A549 (cell line): ENCODE data around the gene SLC6A3. TPM values are rescaled to one million over a fixed set of nuclear protein-coding genes. Genes with fewer than 3 reads are reported as not detected.
A peak's percentile ranks its signal among the peaks of the same experiment; 100 is the strongest.

Experiments used
- ATAC-seq, 2 experiments: fragments of 200-7000 bp in 1 of 2; fragments of >200 bp in 1 of 2; cut with Nextera tagmentation in 1 of 2; cut with Tn5 transposase in 1 of 2; 3 replicates each; pipeline versions ENCODE4 v1.8.0 to v1.9.1; 2018 to 2020; ENCODE audit warnings: mild to moderate bottlenecking in 1 of 2, moderate library complexity in 1 of 2
- CTCF ChIA-PET: fragments of 300-600 bp; sonication (Branson Sonifier 250); formaldehyde crosslinking; extraction: SDS; loops from one replicate; lab custom pipeline; 2021; ENCODE audit warnings: antibody characterized with exemption, inconsistent platforms; lab: Yijun Ruan, JAX
- POLR2A ChIA-PET: fragments of 350-600 bp; formaldehyde crosslinking; extraction: SDS; loops from one replicate; lab custom pipeline; 2021; ENCODE audit warnings: antibody characterized with exemption, inconsistent platforms; lab: Yijun Ruan, JAX
- DNase-seq, 2 experiments: peaks; one replicate each; pipeline versions ENCODE4 v3.0.0 to v3.0.0-alpha.2; 2011 to 2016; ENCODE audit warnings: low read depth in 1 of 2, low spot score in 1 of 2
- FAIRE-seq: peaks from 2 replicates; lab custom pipeline; 2011; peaks lifted over from hg19 to GRCh38; lab: Jason Lieb, UNC
- H3K27ac ChIP-seq, 2 experiments: fragments of >200 bp; sonication (Bioruptor Twin); formaldehyde crosslinking; 3 replicates each; pipeline ENCODE4 v1.5.1; 2016 to 2017
- H3K4me1 ChIP-seq: fragments of >200 bp; sonication (Bioruptor Twin); formaldehyde crosslinking; 3 replicates; pipeline ENCODE4 v1.6.1; 2016
- H3K4me2 ChIP-seq: fragments of >200 bp; sonication (Bioruptor Twin); formaldehyde crosslinking; 3 replicates; pipeline ENCODE4 v1.6.1; 2016
- H3K4me3 ChIP-seq: fragments of >200 bp; sonication (Bioruptor Twin); formaldehyde crosslinking; 3 replicates; pipeline ENCODE4 v1.5.1; 2016
- H3K9me3 ChIP-seq: fragments of >200 bp; sonication (Bioruptor Twin); formaldehyde crosslinking; 3 replicates; pipeline ENCODE4 v1.6.1; 2016
- CHD2 ChIP-seq: fragments of 150-350 bp; IDR thresholded peaks from 2 replicates; pipeline ENCODE4 v1.6.1; 2014; ENCODE audit warnings: low read length; ENCODE audit not compliant: partially characterized antibody
- CHD4 ChIP-seq: fragments of 200-600 bp; sonication (generic); IDR thresholded peaks from 2 replicates; pipeline ENCODE4 v1.6.1; 2016; ENCODE audit warnings: antibody characterized with exemption, mild to moderate bottlenecking, borderline replicate concordance
- EHMT2 ChIP-seq: fragments of 200-600 bp; sonication (generic); IDR thresholded peaks from 2 replicates; pipeline ENCODE4 v1.6.1; 2016; ENCODE audit warnings: antibody characterized with exemption, low read depth, mild to moderate bottlenecking, moderate library complexity
- ELK1 ChIP-seq: fragments of 150-350 bp; IDR thresholded peaks from 2 replicates; pipeline ENCODE4 v1.6.1; 2014; ENCODE audit warnings: low read depth, mild to moderate bottlenecking, low read length
- EP300 ChIP-seq, 2 experiments: fragments of >200 bp; sonication (Bioruptor Twin); formaldehyde crosslinking; IDR thresholded peaks; 2 replicates in 1 of 2; 3 replicates in 1 of 2; pipeline ENCODE4 v1.6.1; 2016 to 2017
- ESRRA ChIP-seq: fragments of 150-350 bp; IDR thresholded peaks from 2 replicates; pipeline ENCODE4 v1.6.1; 2014; ENCODE audit warnings: mild to moderate bottlenecking, low read length, borderline replicate concordance
- FOXS1 ChIP-seq: fragments of 250-450 bp; sonication (Bioruptor Pico); IDR thresholded peaks from 2 replicates; pipeline ENCODE4 v1.5.0; 2020; ENCODE audit warnings: mild to moderate bottlenecking, moderate library complexity
- HEYL ChIP-seq: fragments of 250-450 bp; sonication (Bioruptor Pico); IDR thresholded peaks from 2 replicates; pipeline ENCODE4 v1.8.0; 2021; ENCODE audit warnings: mild to moderate bottlenecking, moderate library complexity
- HMGXB4 ChIP-seq: fragments of 250-450 bp; sonication (Bioruptor Pico); IDR thresholded peaks from 2 replicates; pipeline ENCODE4 v1.5.0; 2021; ENCODE audit warnings: mild to moderate bottlenecking, moderate library complexity, borderline replicate concordance
- HOXA7 ChIP-seq: fragments of 250-450 bp; sonication (Bioruptor Pico); IDR thresholded peaks from 2 replicates; pipeline ENCODE4 v1.5.0; 2020; ENCODE audit warnings: mild to moderate bottlenecking, moderate library complexity
- KDM1A ChIP-seq: fragments of 200-600 bp; sonication (generic); IDR thresholded peaks from 2 replicates; pipeline ENCODE4 v1.6.1; 2016; ENCODE audit warnings: low read depth, mild to moderate bottlenecking
- KDM5A ChIP-seq: fragments of 200-600 bp; sonication (generic); IDR thresholded peaks from 2 replicates; pipeline ENCODE4 v1.6.1; 2016; ENCODE audit warnings: antibody characterized with exemption, mild to moderate bottlenecking
- MAFK ChIP-seq: fragments of 450-650 bp; IDR thresholded peaks from 2 replicates; pipeline ENCODE4 v1.6.1; 2014; ENCODE audit not compliant: partially characterized antibody
- MAX ChIP-seq: IDR thresholded peaks from 2 replicates; pipeline ENCODE4 v1.6.1; 2012
- MAZ ChIP-seq: fragments of 150-350 bp; IDR thresholded peaks from 2 replicates; pipeline ENCODE4 v1.6.1; 2014; ENCODE audit warnings: antibody characterized with exemption, low read depth, low read length, borderline replicate concordance
- NPAS2 ChIP-seq: fragments of 250-450 bp; sonication (Bioruptor Pico); IDR thresholded peaks from 2 replicates; pipeline ENCODE4 v1.8.0; 2022; ENCODE audit warnings: mild to moderate bottlenecking, moderate library complexity, borderline replicate concordance
- NR3C1 ChIP-seq: fragments of >200 bp; sonication (Bioruptor Twin); formaldehyde crosslinking; IDR thresholded peaks from 3 replicates; pipeline ENCODE4 v1.6.1; 2017
- PHF8 ChIP-seq: fragments of 200-600 bp; sonication (generic); IDR thresholded peaks from 2 replicates; pipeline ENCODE4 v1.6.1; 2016; ENCODE audit warnings: low read depth, mild to moderate bottlenecking, antibody characterized with exemption, moderate library complexity, borderline replicate concordance
- POLR2A ChIP-seq: IDR thresholded peaks from 2 replicates; pipeline ENCODE4 v1.6.1; 2012; ENCODE audit warnings: mild to moderate bottlenecking, low read length
- RAD21 ChIP-seq, 2 experiments: fragments of >200 bp in 1 of 2; sonication (Bioruptor Twin) in 1 of 2; formaldehyde crosslinking in 1 of 2; IDR thresholded peaks in 1 of 2; conservative IDR thresholded peaks in 1 of 2; 2 replicates in 1 of 2; 3 replicates in 1 of 2; pipeline ENCODE4 v1.6.1; 2012 to 2018; ENCODE audit warnings: inconsistent platforms in 1 of 2
- RCOR1 ChIP-seq: fragments of 150-350 bp; IDR thresholded peaks from 2 replicates; pipeline ENCODE4 v1.6.1; 2014; ENCODE audit warnings: antibody characterized with exemption, low read length, low read depth
- REST ChIP-seq: fragments of 200-600 bp; sonication (generic); IDR thresholded peaks from 2 replicates; pipeline ENCODE4 v1.6.1; 2016; ENCODE audit warnings: antibody characterized with exemption, mild to moderate bottlenecking, moderate library complexity
- RFX5 ChIP-seq: fragments of 450-650 bp; IDR thresholded peaks from 2 replicates; pipeline ENCODE4 v1.7.1; 2014; ENCODE audit warnings: antibody characterized with exemption, mild to moderate bottlenecking, moderate library complexity
- SMC3 ChIP-seq: fragments of >200 bp; sonication (Bioruptor Twin); formaldehyde crosslinking; IDR thresholded peaks from 3 replicates; pipeline ENCODE4 v1.6.1; 2018; ENCODE audit warnings: inconsistent platforms
- TP53 ChIP-seq: fragments of 250-450 bp; sonication (Bioruptor Pico); IDR thresholded peaks from 2 replicates; pipeline ENCODE4 v1.5.0; 2021; ENCODE audit warnings: mild to moderate bottlenecking, moderate library complexity
- ZC3H11A ChIP-seq: fragments of 450-650 bp; IDR thresholded peaks from 2 replicates; pipeline ENCODE4 v1.6.1; 2014; ENCODE audit warnings: antibody characterized with exemption, mild to moderate bottlenecking
- ZSCAN20 ChIP-seq: fragments of 250-450 bp; sonication (Bioruptor Pico); IDR thresholded peaks from 2 replicates; pipeline ENCODE4 v1.8.0; 2022; ENCODE audit warnings: mild to moderate bottlenecking, moderate library complexity
- WGBS: methylation state at CpG from one replicate; pipeline ENCODE4 v1.1.6; 2017; ENCODE audit errors: missing lambda C conversion rate; 5-methylcytosine and 5-hydroxymethylcytosine counted together
- polyA plus RNA-seq, 4 experiments: library from polyadenylated mRNA; depleted of rRNA in 3 of 4; stranded (reverse); fragments of >200 nt; fragmentation: RNase III in 1 of 4; extraction: RNeasy Plus Mini Kit Qiagen cat#74134 plus additional on column Dnase treatment in 1 of 4; gene quantifications; 2 replicates in 3 of 4; 3 replicates in 1 of 4; pipeline ENCODE4 v1.2.3, GENCODE V29; 2011 to 2017

Gene SLC6A3
- polyA plus RNA-seq, 2 of the 4 experiments (the other 2 are of a cell fraction): 0.05 to 0.06 TPM

GRCh38 chr5:1430121-1430795 lies 15.0 kb downstream of the SLC6A3 start (continued):
- no peak for TF ChIP-seq ELK1

DNA sequence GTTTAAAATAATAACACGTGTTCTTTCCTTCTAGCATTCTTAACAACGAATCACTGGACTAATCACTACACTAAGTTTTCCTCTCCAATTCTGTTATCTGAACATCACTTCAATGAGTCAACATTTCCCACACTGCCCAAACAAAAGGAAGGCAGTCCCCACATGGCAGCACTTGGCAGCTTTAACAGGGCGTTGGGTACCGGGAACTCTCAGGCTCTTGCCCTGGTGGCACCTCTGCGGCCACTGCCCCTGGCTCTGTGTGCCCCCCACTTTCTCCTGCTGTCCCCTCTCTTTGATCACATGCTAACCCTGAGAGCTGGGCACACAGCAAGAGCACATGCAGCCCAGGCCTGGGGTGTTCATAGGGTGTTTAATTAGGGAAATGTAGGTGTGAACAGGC lies 15.7 kb downstream of the SLC6A3 start:
- H3K4me2 ChIP-seq: no peak overlapping the region
- no peak overlapping the region for H3K4me3 ChIP-seq
- TF ChIP-seq ZSCAN20 (no peak), PHF8 (no peak)
- TF ChIP-seq, all 56 proteins: peak for 0
- Histone ChIP-seq H3K4me1 (no peaks in the 10 kb centered on the region), H3K9me3 (peaks cover 37% of the 10 kb centered on the region), H3K27ac (no peak overlapping the region)
- 71% methylated on average over 5 of the region's 5 CpGs for WGBS
- no peak for FAIRE-seq
- CTCF ChIA-PET: interaction anchor here (0.7 to 1.0 kb wide), 2 partner anchors 14 to 255 kb away, joined by 3 read pairs; no protein-coding TSS in a partner anchor
- no peak for ATAC-seq
- POLR2A ChIA-PET: no interaction called here
- no peak for DNase-seq

DNA sequence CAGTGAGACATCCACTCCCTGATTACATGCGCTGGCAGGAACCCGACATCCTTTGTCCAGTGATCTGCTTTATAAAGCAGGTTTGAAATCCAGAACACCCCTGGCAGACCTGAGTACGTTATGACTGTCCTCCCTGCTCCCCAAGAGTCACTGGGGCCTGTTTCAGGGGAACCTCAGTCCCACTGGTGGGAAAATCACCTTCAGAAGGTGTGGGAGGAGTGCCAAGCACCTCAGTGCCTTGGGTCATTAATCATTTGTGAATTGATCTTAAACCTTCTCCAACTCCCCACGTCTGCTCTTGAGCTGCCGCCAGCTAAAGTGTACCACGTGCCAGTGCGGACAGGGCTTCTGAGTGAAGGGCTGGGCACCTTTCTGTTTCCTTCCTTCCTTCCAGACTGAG lies 16.2 kb downstream of the SLC6A3 start:
- no peak overlapping the region for H3K4me3 ChIP-seq
- no peak overlapping the region for H3K4me2 ChIP-seq
- FAIRE-seq (no peak), ATAC-seq (no peak), DNase-seq (no peak)
- POLR2A ChIA-PET: no interaction called here
- CTCF ChIA-PET: interaction anchor here (0.7 to 1.0 kb wide), 2 partner anchors 14 to 254 kb away, joined by 3 read pairs; no protein-coding TSS in a partner anchor
- TF ChIP-seq POLR2A (no peak), HMGXB4 (CRISPR knock-in tag) (no peak), RAD21 (conservative IDR thresholded peaks at IDR 0.05 in 1 of 2, IDR thresholded peaks at IDR 0.05 in 1 of 2) (no peak), CHD4 (no peak), ZSCAN20 (no peak), MAZ (no peak), ESRRA (no peak), MAX (no peak), ZC3H11A (no peak), SMC3 (no peak), CHD2 (no peak), MAFK (no peak), KDM5A (no peak), NR3C1 (no peak), NPAS2 (CRISPR knock-in tag) (no peak), EP300 (IDR thresholded peaks at IDR 0.05) (no peak)
- 52% methylated on average over 6 of the region's 7 CpGs for WGBS
- no peaks in the 10 kb centered on the region for H3K4me1 ChIP-seq
- no peak overlapping the region for H3K27ac ChIP-seq
- peaks cover 37% of the 10 kb centered on the region for H3K9me3 ChIP-seq

DNA sequence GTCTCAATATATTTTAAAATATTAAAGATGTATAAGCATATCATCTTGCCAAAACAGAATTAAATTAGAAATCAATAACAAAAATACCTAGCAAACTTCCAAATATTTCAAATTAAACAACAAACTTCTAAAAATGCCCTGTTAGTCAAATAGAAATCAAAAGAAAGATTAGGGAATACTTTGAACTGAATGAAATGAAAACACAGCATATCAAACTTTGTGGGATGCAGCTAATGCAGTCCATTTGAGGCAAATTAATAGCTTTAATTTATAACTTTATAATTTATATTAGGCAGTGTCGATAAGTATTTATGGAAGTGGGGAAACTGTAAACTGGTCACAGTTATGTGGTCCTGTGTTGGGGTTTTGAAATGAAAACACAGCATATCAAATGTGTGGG lies 17.1 kb downstream of the SLC6A3 start:
- ATAC-seq (no peak), DNase-seq (no peak), FAIRE-seq (no peak)
- no peak overlapping the region for H3K27ac ChIP-seq
- ChIA-PET POLR2A (no interaction called here), CTCF (interaction anchor here (1.0 to 1.1 kb wide), 2 partner anchors 48 to 217 kb away, joined by 3 read pairs; no protein-coding TSS in a partner anchor)
- TF ChIP-seq REST (no peak), EHMT2 (no peak), HEYL (CRISPR knock-in tag) (no peak), KDM1A (0 out of 2 replicates have a peak, but pooled peaks have one; percentile 48), RFX5 (no peak), FOXS1 (CRISPR knock-in tag) (no peak), RCOR1 (no peak), HOXA7 (CRISPR knock-in tag) (no peak), TP53 (CRISPR knock-in tag) (no peak)
- H3K4me3 ChIP-seq: no peak overlapping the region
- 3% methylated on average over 1 of the region's 1 CpG for WGBS
- no peak overlapping the region for H3K4me2 ChIP-seq
- no peaks in the 10 kb centered on the region for H3K4me1 ChIP-seq
- H3K9me3 ChIP-seq: peaks cover 37% of the 10 kb centered on the region
